ENCODE data around the gene CLASRP. TPM values are rescaled to one million over a fixed set of nuclear protein-coding genes. Genes with fewer than 3 reads are reported as not detected.
"Not testable (repeated sequence)": the region's sequence is repeated elsewhere in the genome, so short reads cannot be mapped to it uniquely, and the experiment has no call there.

Gene CLASRP
- total RNA-seq, 2 donors from 2014 or later = 115 to 133 TPM

DNA sequence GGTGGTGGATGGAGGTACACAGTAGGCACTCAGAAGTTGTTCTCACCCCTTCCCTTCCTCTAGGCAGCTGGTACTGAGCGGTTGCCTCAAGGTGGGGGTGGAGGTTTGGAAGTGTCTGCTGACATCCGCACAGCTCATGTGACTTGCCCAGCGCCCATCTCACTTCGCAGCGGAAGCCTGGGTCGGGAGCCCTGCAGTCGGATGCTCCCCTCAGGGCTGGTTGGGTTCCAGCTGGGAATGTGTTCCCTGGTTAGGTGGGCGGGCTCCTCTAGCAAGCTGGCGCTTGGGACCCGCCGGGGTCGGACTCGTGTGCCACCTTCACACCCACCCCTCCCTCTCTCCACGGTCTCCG, 64.3 kb downstream of the CLASRP start:
- no peaks in the 10 kb centered on the region for H3K36me3 Mint-ChIP-seq
- peak; percentile 75 to 83 for ATAC-seq
- peak in 1 of 2 donors; percentile 40 for DNase-seq (ENCODE audit: low spot score in 2 of 2)
- no peaks in the 10 kb centered on the region for H3K9me3 Mint-ChIP-seq
- no peak overlapping the region for H3K27ac Mint-ChIP-seq

DNA sequence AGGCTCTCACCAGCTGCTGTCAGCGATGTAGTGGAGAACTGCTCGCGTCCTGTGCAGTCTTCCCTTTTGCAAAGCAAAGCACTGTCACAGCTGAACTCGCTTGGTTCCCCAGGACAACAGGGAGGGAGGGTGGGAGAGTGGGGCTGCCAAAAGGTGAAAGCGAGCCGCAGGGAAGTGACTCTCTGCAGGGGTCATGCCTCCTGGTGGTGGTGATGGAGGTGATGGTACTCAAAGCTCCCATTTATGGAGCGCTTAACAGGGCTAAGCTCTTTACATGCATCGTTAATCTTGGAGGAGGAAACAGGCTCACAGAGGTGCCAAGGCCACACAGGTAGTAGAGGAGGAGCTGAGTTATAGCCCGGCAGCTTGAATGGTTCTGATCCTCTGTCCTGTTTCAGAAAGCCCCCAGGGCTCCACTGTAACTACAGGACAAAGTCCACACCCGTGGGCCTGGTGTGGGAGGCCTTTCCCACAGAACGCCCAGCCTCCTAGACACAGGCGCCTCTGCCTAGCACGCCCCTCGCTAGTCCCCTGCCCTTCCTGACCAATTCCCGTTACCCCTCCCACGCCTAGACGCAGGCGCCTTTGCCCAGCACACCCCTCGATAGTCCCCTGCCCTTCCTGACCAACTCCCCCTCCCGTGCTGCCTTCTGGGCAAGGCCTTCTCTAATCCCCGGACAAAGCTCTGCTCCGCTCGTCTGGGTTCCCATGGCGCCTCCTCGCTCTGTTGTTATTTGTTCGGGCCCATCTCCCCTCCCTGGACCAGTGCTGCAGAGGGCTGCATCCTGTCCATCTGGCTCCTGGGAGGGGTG, 64.9 kb downstream of the CLASRP start:
- H3K9me3 Mint-ChIP-seq = no peaks in the 10 kb centered on the region
- DNase-seq (ENCODE audit: low spot score in 2 of 2) (no peak), ATAC-seq (peak; percentile 1 to 42)
- H3K36me3 Mint-ChIP-seq = no peaks in the 10 kb centered on the region
- H3K27ac Mint-ChIP-seq = peak overlapping the region in 1 of 2 donors; percentile 80

DNA sequence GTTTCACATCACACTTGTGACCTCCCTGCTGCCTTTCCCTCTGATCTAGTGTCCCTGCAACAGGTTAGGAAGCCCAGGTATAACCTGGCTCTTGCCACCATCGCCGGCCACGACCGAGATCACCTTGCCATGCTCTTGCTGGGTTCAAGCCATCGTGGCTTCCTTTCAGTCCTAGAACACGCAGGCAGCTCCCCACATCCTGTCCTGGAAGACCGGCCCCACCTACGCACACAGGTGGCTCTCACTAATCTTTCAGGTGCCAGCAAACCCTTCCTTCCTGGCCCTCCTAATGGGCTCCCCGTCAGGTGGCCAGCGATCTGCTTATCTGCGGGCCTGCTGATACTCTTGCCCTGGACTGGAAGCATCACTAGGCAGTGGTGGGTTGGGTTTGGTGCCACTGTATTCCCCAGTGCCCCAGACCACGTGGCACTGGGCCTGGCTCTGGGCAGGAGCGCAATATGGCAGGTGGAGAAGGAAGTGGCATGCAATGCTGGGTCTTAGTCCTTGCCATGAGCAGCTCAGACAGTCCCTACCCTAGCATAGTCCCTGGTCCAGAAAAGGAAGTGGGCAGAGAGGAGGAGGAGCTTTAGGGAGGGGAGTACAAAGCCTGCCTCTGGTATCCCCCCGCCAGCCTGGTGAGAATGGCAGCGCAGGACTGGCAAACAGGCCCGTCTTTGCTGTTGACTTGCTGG, 66.0 kb downstream of the CLASRP start:
- no peak for DNase-seq (ENCODE audit: low spot score in 2 of 2)
- Mint-ChIP-seq H3K27ac (peak overlapping the region; percentile 66 to 80), H3K36me3 (no peaks in the 10 kb centered on the region), H3K9me3 (no peaks in the 10 kb centered on the region)
- peak in 1 of 2 donors; percentile 28 for ATAC-seq

DNA sequence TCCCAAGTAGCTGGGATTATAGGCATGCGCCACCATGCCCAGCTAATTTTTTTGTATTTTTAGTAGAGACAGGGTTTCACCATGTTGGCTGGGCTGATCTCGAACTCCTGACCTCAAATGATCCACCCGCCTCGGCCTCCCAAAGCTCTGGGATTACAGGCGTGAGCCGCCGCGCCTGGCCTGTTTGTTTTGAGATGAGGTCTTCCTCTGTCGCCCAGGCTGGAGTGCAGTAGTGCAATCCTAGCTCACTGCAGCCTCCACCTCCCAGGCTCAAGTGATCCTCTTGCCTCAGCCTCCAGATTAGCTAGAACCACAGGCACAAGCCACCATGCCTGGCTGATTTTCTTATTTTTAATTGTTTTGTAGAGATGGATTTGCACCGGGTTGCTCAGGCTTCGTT, 67.5 kb downstream of the CLASRP start:
- not testable (repeated sequence) for H3K9me3 Mint-ChIP-seq; DNase-seq (ENCODE audit: low spot score in 2 of 2); H3K27ac Mint-ChIP-seq; ATAC-seq; H3K36me3 Mint-ChIP-seq

DNA sequence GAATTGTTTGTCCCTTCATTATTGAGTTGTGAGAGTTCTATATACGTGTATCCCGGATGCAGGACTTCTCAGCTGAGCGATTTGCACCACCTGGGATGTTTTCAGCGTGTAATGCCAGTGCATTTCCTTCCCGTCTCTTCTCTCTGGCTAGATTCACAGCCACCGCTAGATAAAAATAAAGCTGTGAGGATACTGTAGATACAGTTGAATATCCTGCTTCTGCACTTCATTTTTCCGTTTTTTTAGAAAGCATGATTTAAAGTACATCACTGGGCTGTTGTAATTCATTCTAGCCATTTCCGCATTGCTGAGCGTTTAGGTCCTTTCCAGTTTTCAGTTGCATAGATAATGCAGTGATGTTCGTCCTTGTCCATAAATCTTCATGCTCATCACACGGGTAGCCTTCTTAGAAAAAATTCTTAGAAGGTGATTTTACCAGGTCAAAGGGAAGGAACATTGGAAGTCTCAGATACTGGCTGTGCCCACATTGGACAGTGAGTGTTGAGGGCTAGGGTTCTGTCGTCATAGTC, 68.8 kb downstream of the CLASRP start:
- Mint-ChIP-seq H3K36me3 (no peaks in the 10 kb centered on the region), H3K27ac (no peak overlapping the region), H3K9me3 (no peaks in the 10 kb centered on the region)
- ATAC-seq (no peak), DNase-seq (ENCODE audit: low spot score in 2 of 2) (no peak)

DNA sequence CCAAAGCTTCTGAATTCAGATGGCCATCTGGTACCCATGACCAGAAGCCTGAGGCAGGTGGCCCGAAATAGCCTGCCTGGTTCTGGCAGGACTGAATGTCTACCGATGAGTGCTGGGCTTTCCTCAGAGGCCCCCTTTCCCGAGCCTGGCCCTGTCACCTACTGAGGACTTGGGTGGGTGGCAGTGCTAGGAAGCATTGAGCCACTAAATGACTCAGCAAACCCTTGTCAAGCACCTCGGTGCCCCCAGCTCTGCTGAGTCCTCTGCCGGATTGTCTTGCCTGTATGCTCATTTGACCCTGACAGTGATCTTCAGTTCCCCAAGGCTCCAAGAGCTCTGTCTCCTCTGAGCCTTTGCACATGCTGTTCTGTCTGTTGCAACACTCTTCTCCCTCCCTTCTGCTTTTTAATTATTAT, 72.0 kb downstream of the CLASRP start:
- Mint-ChIP-seq H3K36me3 (no peaks in the 10 kb centered on the region), H3K9me3 (no peaks in the 10 kb centered on the region), H3K27ac (no peak overlapping the region)
- no peak for DNase-seq (ENCODE audit: low spot score in 2 of 2)
- peak in 1 of 2 donors; percentile 60 for ATAC-seq

DNA sequence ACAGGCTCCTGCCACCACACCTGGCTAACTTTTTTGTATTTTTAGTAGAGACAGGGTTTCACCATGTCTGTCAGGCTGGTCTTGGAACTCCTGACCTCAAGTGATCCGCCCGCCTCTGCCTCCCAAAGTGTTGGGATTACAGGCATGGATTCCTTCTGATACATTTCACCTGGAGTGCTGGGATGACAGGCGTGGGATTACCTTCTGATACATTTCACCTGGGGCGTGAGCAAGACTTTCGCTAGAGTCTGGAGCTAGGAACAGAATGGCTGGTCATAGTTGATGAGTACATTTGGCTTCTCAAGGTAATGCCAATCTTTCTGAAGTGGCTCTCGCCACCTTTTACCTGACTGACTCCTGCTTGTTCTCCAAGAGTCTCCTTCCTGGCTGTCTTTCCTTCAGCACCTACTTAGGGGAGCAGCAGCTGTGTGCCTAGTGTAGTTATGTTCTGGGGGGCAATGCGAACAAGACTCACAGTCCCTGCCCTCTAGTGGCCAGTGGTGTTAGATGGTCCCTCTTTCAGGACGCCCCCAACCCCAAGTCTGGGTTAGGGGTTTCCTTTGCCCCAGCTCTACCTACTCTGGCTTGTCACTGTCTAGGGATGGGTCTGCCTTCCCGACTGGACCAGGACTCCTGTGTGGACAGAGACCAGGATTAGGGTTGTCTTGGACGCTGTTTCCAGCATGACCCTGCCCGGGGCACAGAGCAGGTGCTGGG, 73.4 kb downstream of the CLASRP start:
- Mint-ChIP-seq H3K27ac (no peak overlapping the region), H3K36me3 (no peaks in the 10 kb centered on the region), H3K9me3 (no peaks in the 10 kb centered on the region)
- no peak for DNase-seq (ENCODE audit: low spot score in 2 of 2)
- no peak for ATAC-seq

DNA sequence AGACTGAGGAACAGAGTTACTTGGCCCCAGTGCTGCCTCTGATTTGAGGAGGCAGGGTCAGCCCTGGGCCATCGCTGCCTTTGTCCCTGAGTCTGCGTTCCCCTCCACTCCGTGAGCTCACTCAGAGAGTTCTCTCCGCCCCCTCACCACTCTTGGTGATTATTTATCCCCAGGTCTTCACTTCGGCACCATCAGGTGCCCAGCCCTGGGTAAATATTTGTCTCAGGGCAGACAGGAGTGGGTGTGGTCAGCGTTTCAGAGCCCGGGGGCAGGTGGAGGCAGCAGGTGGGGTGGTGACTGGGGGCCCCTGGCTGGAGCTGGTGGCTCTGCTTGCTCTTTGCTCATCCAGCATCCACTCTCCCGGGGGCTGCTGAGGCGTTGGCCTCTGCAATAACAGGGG, 74.8 kb downstream of the CLASRP start:
- H3K36me3 Mint-ChIP-seq = no peaks in the 10 kb centered on the region
- H3K27ac Mint-ChIP-seq = peak overlapping the region in 1 of 2 donors; percentile 68
- DNase-seq (ENCODE audit: low spot score in 2 of 2) = no peak
- H3K9me3 Mint-ChIP-seq = no peaks in the 10 kb centered on the region
- ATAC-seq = no peak

DNA sequence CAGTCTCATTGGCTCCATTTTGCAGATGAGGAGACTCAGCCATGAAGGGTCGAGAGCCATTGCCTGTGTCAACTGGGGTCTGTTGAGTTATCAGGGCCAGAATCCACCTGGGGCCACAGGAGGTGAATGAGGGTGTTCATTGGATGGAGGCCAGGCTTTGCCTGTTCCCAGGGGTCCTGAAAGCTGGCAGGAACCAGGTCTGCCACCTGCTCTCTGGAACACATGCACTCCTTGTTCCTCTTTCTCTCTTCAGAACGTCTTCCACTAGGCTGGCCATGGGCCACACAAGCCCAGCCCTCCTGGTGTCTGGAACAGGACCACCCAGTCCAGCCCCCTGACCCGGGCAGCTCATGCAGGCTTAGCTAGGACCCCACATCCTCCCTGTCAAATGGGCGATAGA, 75.3 kb downstream of the CLASRP start:
- ATAC-seq (no peak), DNase-seq (ENCODE audit: low spot score in 2 of 2) (no peak)
- Mint-ChIP-seq H3K36me3 (no peaks in the 10 kb centered on the region), H3K9me3 (no peaks in the 10 kb centered on the region), H3K27ac (peak overlapping the region in 1 of 2 donors; percentile 68)

DNA sequence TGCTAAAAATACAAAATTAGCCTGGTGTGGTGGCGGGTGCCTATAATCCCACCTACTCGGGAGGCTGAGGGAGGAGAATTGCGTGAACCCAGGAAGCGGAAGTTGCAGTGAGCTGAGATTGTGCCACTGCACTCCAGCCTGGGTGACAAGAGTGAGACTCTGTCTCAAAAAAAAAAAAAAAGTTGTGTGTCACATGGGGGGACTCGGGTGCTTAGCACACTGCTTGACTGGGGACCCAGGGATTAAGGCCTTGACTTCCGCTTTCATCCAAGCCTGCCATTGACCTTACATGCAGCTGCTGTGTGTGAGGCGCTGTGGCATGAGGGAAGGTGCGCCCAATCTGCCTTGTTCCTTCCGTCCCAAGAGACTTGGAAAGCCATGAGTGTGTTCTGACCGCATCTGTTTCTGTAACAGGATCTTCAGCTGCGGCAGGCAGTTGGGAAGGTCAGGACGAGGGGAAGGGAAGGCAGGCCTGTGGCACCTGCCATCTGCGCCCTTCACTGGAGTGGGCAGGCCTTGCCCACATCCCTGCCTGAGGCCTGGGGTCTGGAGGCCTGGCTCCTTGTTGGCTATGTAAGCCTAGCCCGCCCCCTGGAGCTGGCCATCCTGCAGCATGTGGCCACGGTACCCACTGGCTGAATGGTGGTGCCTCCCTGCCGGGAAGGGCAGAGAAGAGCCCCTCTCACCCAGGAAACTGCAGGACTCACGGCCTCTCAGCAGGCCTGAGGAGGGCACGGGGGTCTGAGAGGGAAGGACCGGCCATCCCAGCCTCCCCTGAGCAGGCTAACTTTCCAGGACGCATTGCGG, 77.2 kb downstream of the CLASRP start:
- H3K9me3 Mint-ChIP-seq = no peaks in the 10 kb centered on the region
- no peak overlapping the region for H3K27ac Mint-ChIP-seq
- ATAC-seq (no peak), DNase-seq (ENCODE audit: low spot score in 2 of 2) (no peak)
- H3K36me3 Mint-ChIP-seq = peaks cover 0 to 5% of the 10 kb centered on the region in 2 donors

DNA sequence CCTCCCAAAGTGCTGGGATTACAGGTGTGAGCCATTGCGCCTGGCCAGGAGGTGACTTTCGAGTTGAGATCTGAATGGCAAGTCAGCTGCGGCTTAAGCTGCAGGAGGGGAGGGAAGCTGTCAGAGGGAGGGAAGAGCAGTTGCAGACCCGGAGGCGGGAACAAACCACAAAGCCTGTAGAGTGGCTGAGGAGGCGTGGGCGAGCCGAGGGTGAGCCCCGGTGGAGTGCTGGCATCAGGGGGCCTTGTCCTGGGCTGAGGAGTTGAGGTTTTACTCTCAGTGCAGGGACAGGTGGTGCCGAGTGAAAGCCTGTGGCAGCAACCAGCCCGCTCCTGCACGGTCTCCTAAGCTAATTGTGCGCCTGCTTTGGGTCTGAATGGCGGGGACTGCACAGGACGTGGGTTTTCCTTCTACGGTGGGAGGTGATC, 78.3 kb downstream of the CLASRP start:
- peak; percentile 65 to 79 for DNase-seq (ENCODE audit: low spot score in 2 of 2)
- no peaks in the 10 kb centered on the region for H3K9me3 Mint-ChIP-seq
- ATAC-seq = peak; percentile 83 to 84
- peak overlapping the region; percentile 25 to 72 for H3K27ac Mint-ChIP-seq
- H3K36me3 Mint-ChIP-seq = peaks cover 0 to 5% of the 10 kb centered on the region in 2 donors

DNA sequence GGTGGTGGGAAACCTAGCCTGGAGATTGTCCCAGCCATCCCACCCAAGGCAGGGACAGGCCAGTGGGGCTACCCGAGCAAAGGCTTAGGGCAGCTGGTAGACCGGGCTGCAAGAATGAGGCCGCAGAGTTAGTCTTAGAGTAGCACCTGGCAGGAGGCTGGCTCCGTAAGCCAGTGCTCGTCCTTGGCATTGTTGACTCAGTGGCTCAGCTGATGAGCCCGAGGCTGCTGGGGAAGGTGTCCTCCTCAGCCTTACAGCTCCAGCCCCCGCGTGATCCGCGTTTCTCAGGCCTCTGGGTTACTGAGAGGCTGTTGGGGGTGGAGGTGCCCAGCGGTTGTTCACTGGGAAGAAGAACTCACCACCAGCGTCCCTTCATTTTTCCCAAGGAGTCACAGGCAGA, 78.8 kb downstream of the CLASRP start:
- peak overlapping the region in 1 of 2 donors; percentile 27 for H3K27ac Mint-ChIP-seq
- ATAC-seq = peak; percentile 20 to 34
- H3K36me3 Mint-ChIP-seq = peaks cover 0 to 5% of the 10 kb centered on the region in 2 donors
- no peaks in the 10 kb centered on the region for H3K9me3 Mint-ChIP-seq
- DNase-seq (ENCODE audit: low spot score in 2 of 2) = no peak

DNA sequence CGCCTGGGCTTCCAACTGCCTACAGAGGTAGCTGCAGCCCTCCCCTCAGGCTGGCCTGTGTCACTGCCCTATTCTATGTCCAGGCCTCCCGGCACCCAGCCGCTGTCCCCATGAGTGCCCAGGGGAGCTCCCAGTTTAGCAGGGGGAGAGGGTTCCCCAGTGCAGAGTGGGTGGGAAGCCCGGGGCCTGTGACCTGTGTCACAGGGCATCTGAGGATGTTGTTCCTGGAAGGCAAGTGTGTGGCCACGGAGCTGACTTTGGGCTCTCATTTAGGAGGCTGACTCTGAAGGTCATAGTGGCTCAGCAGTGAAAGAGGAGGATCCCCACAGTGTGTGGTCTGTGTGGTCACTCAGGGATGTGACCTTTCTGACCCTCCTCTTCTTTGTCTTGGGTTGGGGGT, 79.3 kb downstream of the CLASRP start:
- DNase-seq (ENCODE audit: low spot score in 2 of 2) (no peak), ATAC-seq (peak in 1 of 2 donors; percentile 8)
- H3K27ac Mint-ChIP-seq = peak overlapping the region; percentile 27 to 46
- H3K9me3 Mint-ChIP-seq = no peaks in the 10 kb centered on the region
- H3K36me3 Mint-ChIP-seq = peaks cover 0 to 5% of the 10 kb centered on the region in 2 donors

DNA sequence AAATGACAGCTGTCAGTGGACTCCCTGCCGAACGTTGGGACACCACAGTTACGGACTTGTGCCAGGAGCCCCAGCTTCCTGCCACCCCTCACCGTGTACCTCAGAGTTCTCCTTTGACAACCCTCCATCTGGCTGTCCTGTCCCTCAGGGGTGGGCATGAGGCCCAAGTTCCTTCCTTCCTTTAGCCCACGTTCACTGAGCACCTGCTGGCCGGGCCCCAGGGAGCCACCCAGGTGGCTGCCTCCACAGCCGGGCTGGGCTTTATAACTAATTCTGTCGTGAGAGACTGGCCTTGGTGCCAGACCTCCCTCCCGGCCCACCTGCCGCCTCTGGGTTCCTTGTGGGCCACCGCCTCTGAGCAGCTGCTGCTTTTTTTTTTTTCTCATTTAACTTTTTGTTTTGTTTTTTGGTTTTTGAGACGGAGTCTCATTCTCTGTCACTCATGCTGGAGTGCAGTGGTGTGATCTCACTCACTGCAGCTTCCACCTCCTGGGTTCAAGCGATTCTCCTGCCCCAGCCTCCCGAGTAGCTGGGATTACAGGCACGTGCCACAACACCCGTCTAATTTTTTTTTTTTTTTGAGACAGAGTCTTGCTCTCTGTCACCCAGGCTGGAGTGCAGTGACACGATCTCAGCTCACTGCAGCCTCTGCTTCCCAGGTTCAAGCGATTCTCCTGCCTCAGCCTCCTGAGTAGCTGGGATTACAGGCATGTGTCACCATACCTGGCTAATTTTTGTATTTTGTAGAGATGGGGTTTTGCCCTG, 79.9 kb downstream of the CLASRP start:
- peak overlapping the region; percentile 17 to 76 for H3K27ac Mint-ChIP-seq
- not testable (repeated sequence) for H3K9me3 Mint-ChIP-seq; DNase-seq (ENCODE audit: low spot score in 2 of 2); H3K36me3 Mint-ChIP-seq
- peak in 1 of 2 donors; percentile 31 for ATAC-seq

DNA sequence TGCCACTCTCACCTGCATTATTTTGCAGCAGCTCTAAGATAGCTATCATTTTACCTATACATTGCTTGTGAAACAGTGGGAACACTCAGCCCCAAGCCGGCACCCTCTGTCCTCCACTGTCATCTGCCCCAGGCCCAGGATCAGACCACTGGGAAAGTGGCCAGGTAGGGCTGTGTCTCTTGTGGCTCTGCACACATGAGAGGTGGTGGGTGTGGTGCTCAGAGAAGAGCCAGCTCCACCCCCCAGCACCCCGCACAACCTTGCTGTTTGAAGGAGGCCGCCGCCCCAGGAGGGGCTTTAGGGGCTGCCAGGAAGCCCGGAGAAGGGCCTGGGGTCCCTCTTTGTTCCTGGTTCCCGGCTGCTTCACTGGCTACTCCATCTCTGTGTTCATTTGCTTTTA, 80.7 kb downstream of the CLASRP start:
- Mint-ChIP-seq H3K27ac (peak overlapping the region in 1 of 2 donors; percentile 76), H3K9me3 (no peaks in the 10 kb centered on the region), H3K36me3 (peaks cover 0 to 5% of the 10 kb centered on the region in 2 donors)
- no peak for DNase-seq (ENCODE audit: low spot score in 2 of 2)
- ATAC-seq = no peak
